ENCODE results near the gene ATP13A4. TPM values are rescaled to one million over a fixed set of nuclear protein-coding genes. Genes with fewer than 3 reads are reported as not detected.
"Not testable (repeated sequence)": the region's sequence is repeated elsewhere in the genome, so short reads cannot be mapped to it uniquely, and the experiment has no call there.

The ATP13A4 gene
- polyA plus RNA-seq, 3 donors = 0.08 to 0.21 (median 0.19) TPM

DNA sequence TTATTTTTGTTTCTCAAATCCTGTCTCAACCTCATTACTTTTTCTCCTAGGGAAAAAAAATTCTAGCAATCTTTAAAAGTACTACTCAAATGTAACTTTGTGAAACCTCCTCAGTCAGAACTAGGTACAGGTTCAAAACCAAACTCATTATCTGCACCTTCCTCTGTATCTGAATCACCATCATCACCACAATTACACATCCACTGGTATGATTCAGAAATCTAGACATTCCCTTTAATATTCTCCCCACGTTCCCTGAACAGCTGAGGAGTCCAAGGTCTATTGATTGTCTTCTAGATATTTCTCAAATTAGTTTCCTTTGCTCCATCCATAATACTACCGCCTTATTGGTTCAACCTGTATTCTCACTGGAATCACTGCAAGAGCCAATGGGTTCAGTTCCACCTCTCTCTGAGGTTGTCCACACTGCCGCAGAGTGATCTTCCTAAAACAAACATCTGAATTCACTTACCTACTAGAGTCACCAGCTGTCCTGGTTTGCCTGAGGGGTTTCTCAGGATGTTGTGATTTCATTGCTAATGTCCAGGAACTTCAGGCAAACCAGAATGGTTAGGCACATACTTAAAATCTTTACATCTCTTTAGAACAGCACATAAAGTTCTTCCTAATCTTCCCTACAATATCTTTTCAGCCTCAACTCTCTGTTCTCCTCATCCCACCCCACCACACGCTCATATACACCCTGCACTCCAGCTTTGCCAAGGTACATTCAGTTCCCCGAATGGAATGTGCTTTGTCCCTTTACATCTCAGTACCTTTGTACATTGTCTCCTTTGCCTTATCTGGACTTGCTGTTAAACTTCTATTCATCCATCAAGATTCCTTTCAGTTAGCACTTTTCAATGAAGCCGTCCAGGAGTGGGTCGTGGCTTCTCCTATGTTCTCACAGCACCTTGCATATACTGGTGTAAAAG lies 24.2 kb downstream of the ATP13A4 start:
- Mint-ChIP-seq H3K27ac (no peak overlapping the region), H3K4me1 (no peaks in the 10 kb centered on the region), H3K27me3 (ENCODE audit: low read depth in 3 of 3) (peaks cover 0 to 4% (median 2%) of the 10 kb centered on the region in 3 donors), H3K36me3 (no peaks in the 10 kb centered on the region), H3K4me3 (no peak overlapping the region), H3K9me3 (peaks cover 0 to 2% (median 0%) of the 10 kb centered on the region in 7 donors)
- no peak overlapping the region for H2AFZ ChIP-seq (ENCODE audit: insufficient read depth, low read depth, low read length, poor library complexity, severe bottlenecking)
- H3K36me3 ChIP-seq (replicated peaks in 1 of 2; ENCODE audit: control insufficient read depth in 1 of 2, insufficient read depth in 2 of 2, low read length in 2 of 2) = no peaks in the 10 kb centered on the region
- intact Hi-C loops (cut with micrococcal nuclease) = no loop called here
- TF ChIP-seq, protein P1, sequence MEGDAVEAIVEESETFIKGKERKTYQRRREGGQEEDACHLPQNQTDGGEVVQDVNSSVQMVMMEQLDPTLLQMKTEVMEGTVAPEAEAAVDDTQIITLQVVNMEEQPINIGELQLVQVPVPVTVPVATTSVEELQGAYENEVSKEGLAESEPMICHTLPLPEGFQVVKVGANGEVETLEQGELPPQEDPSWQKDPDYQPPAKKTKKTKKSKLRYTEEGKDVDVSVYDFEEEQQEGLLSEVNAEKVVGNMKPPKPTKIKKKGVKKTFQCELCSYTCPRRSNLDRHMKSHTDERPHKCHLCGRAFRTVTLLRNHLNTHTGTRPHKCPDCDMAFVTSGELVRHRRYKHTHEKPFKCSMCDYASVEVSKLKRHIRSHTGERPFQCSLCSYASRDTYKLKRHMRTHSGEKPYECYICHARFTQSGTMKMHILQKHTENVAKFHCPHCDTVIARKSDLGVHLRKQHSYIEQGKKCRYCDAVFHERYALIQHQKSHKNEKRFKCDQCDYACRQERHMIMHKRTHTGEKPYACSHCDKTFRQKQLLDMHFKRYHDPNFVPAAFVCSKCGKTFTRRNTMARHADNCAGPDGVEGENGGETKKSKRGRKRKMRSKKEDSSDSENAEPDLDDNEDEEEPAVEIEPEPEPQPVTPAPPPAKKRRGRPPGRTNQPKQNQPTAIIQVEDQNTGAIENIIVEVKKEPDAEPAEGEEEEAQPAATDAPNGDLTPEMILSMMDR (IDR thresholded peaks at IDR 0.05) = no peak
- H3K27ac ChIP-seq (ENCODE audit: low read depth in 1 of 2, low read length in 2 of 2) = no peak overlapping the region
- no peak overlapping the region for H3K4me3 ChIP-seq (replicated peaks in 1 of 3; ENCODE audit: low read depth in 2 of 3, low read length in 3 of 3)
- WGBS (ENCODE audit: insufficient coverage) = 96% methylated on average over 3 of the region's 7 CpGs
- H3K9me3 ChIP-seq (replicated peaks in 1 of 2; ENCODE audit: control insufficient read depth in 1 of 2, insufficient read depth in 1 of 2, low read length in 2 of 2) = no peaks in the 10 kb centered on the region
- DNase-seq = no peak
- H3K9ac ChIP-seq (ENCODE audit: insufficient read depth, low read length, poor library complexity, severe bottlenecking) = no peak overlapping the region
- H3K4me1 ChIP-seq (ENCODE audit: control insufficient read depth in 1 of 2, insufficient read depth in 2 of 2, low read length in 2 of 2) = no peaks in the 10 kb centered on the region
- no peaks in the 10 kb centered on the region for H3K27me3 ChIP-seq (ENCODE audit: control insufficient read depth in 2 of 2, insufficient read depth in 2 of 2, low read length in 2 of 2)
- no peaks in the 10 kb centered on the region for H4K20me1 ChIP-seq (ENCODE audit: insufficient read depth, low read length)
- H3K79me2 ChIP-seq (ENCODE audit: insufficient read depth, low read length) = no peaks in the 10 kb centered on the region
- H3K4me2 ChIP-seq (replicated peaks; ENCODE audit: extremely low read depth, low read length, poor library complexity, severe bottlenecking) = no peak overlapping the region

DNA sequence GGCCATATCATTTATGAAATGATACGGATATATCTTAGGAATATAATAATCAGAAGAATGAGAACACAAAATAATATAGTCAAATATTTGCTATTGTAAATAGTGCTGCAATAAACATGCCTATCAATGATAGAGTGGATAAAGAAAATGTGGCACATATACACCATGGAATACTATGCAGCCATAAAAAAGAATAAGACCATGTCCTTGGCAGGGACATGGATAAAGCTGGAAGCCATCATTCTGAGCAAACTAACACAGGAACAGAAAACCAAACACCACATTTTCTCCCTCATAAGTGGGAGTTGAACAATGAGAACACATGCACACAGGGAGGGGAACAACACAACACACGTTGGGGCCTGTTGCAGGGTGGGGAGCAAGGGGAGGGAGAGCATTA lies 28.6 kb downstream of the ATP13A4 start:
- not testable (repeated sequence) for H3K36me3 Mint-ChIP-seq; H2AFZ ChIP-seq (ENCODE audit: insufficient read depth, low read depth, low read length, poor library complexity, severe bottlenecking)

More for the DNA sequence above, 28.6 kb downstream of the ATP13A4 start:
- H3K79me2 ChIP-seq (ENCODE audit: insufficient read depth, low read length); H3K9me3 Mint-ChIP-seq; H4K20me1 ChIP-seq (ENCODE audit: insufficient read depth, low read length); H3K36me3 ChIP-seq (replicated peaks in 1 of 2; ENCODE audit: control insufficient read depth in 1 of 2, insufficient read depth in 2 of 2, low read length in 2 of 2); H3K4me1 ChIP-seq (ENCODE audit: control insufficient read depth in 1 of 2, insufficient read depth in 2 of 2, low read length in 2 of 2); H3K27me3 Mint-ChIP-seq (ENCODE audit: low read depth in 3 of 3); H3K9me3 ChIP-seq (replicated peaks in 1 of 2; ENCODE audit: control insufficient read depth in 1 of 2, insufficient read depth in 1 of 2, low read length in 2 of 2); H3K4me3 Mint-ChIP-seq; H3K4me1 Mint-ChIP-seq; H3K4me3 ChIP-seq (replicated peaks in 1 of 3; ENCODE audit: low read depth in 2 of 3, low read length in 3 of 3); H3K27ac Mint-ChIP-seq; H3K27me3 ChIP-seq (ENCODE audit: control insufficient read depth in 2 of 2, insufficient read depth in 2 of 2, low read length in 2 of 2); DNase-seq; H3K4me2 ChIP-seq (replicated peaks; ENCODE audit: extremely low read depth, low read length, poor library complexity, severe bottlenecking); H3K27ac ChIP-seq (ENCODE audit: low read depth in 1 of 2, low read length in 2 of 2); intact Hi-C loops (cut with micrococcal nuclease); H3K9ac ChIP-seq (ENCODE audit: insufficient read depth, low read length, poor library complexity, severe bottlenecking): not testable (repeated sequence)
- no CpG with 5 or more reads among the region's 2 CpGs for WGBS (ENCODE audit: insufficient coverage)

Measured in CD14-positive monocyte (primary cell).